Skeletal muscle tissue (tissue), 4 donors: Measurements from ENCODE around the gene HLA-DPB1. TPM values are rescaled to one million over a fixed set of nuclear protein-coding genes. Genes with fewer than 3 reads are reported as not detected.
"Not testable (repeated sequence)": the region's sequence is repeated elsewhere in the genome, so short reads cannot be mapped to it uniquely, and the experiment has no call there.

Source experiments
- H3K27ac ChIP-seq: one replicate; pipeline ENCODE4 v1.7.0; 2013; ENCODE audit warnings: mild to moderate bottlenecking, low read depth, low read length, inconsistent platforms
- H3K27me3 ChIP-seq, 3 donors: one replicate each; pipeline ENCODE4 v1.7.0; 2013; ENCODE audit warnings: low read length in 3 of 3; ENCODE audit not compliant: control insufficient read depth in 3 of 3, insufficient read depth in 3 of 3
- H3K36me3 ChIP-seq, 3 donors: one replicate each; pipeline ENCODE4 v1.7.0; 2013; ENCODE audit warnings: low read length in 3 of 3; ENCODE audit not compliant: control insufficient read depth in 3 of 3, insufficient read depth in 3 of 3
- H3K4me1 ChIP-seq, 3 donors: one replicate each; pipeline ENCODE4 v1.7.0; 2013; ENCODE audit warnings: low read length in 3 of 3, mild to moderate bottlenecking in 3 of 3; ENCODE audit not compliant: control insufficient read depth in 3 of 3, insufficient read depth in 3 of 3
- H3K4me3 ChIP-seq, 3 donors: one replicate each; pipeline ENCODE4 v1.7.0; 2013; ENCODE audit warnings: low read length in 3 of 3
- H3K9ac ChIP-seq, 3 donors: one replicate each; pipeline ENCODE4 v1.7.0; 2013; ENCODE audit warnings: low read length in 3 of 3, mild to moderate bottlenecking in 3 of 3, moderate library complexity in 2 of 3, low read depth in 1 of 3
- H3K9me3 ChIP-seq, 3 donors: one replicate each; pipeline ENCODE4 v1.7.0; 2013; ENCODE audit warnings: low read length in 3 of 3; ENCODE audit not compliant: control insufficient read depth in 3 of 3
- total RNA-seq: library from RNA; depleted of rRNA; stranded (reverse); fragments of >200 nt; gene quantifications from one replicate; pipeline ENCODE4 v1.2.3, GENCODE V29; 2014
- donor health status: Osteomylitis.

Gene HLA-DPB1
- total RNA-seq, 1 donor from 2014 or later, result 9.9 TPM

DNA sequence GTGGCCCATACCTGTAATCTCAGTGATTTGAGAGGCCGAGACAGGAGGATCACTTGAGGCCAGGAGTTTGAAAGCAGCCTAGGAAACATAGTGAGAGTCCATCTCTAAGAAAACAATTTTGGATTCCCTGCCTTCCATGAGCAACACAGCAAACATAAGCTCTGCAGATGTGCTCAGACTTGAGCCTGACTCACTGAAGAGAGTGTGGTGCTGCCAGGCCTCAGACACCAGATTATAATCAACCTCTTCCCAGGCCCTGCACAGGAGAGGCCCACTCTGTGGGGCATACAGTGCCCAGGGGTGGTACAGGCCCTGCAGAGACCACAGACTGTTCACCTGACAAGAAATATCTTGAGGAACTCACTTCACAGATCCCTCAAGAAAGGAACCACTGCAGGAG, 19.9 kb downstream of the HLA-DPB1 start:
- Histone ChIP-seq H3K36me3 (no peaks in the 10 kb centered on the region), H3K9me3 (no peaks in the 10 kb centered on the region), H3K27ac (no peak overlapping the region), H3K27me3 (peaks cover 0 to 8% (median 5%) of the 10 kb centered on the region in 3 donors), H3K4me1 (no peaks in the 10 kb centered on the region), H3K4me3 (no peak overlapping the region), H3K9ac (no peak overlapping the region)

DNA sequence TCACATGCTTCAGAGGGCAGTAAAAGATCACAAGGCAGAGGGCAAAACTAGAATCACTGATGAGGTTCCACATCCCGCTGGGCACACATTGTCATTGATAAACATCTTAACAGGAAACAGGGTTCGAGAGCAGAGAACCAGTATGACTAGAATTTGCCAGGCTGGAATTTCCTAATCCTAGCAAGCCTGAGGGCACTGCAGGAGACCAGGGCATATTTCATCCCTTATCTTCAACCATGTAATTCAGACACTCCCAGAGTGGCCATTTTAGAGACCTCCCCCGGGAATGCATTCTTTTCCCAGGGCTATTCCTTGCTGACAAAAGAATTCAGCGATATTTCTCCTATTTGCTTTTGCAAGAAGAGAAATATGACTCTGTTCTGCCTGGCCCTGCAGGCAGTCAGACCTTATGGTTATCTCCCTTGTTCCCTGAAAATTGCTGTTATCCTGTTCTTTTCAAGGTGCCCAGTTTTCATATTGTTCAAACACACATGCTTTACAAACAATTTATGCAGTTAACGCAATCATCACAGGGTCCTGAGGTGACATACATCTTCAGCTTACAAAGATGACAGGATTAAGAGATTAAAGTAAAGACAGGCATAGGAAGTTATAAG, 25.4 kb downstream of the HLA-DPB1 start:
- not testable (repeated sequence) for H3K9me3 ChIP-seq, H3K27ac ChIP-seq

DNA sequence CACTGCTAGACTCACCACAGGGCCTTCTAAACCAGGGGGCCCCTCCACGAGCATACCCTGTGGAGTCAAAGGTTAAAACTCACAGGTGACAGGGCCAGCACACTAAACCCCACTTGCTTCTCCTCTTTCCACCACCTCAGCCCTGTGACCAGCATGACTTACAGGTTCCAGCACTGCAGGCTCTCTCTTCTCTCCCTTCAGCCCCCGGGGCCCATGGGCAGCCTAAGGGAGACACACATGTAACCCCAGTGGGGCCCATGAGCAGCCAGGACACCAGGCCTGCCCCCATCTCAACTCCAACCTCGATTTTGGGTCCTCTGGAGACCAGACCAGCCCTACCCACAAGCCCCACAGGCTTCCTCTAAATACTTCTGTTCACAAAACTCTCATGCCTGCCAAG, 28.0 kb downstream of the HLA-DPB1 start:
- Histone ChIP-seq H3K36me3 (no peaks in the 10 kb centered on the region), H3K4me3 (no peak overlapping the region), H3K27me3 (peaks cover 12 to 22% (median 16%) of the 10 kb centered on the region in 3 donors), H3K9me3 (no peaks in the 10 kb centered on the region), H3K4me1 (no peaks in the 10 kb centered on the region), H3K27ac (no peak overlapping the region), H3K9ac (no peak overlapping the region)

More for the DNA sequence above, 25.4 kb downstream of the HLA-DPB1 start:
- H3K27me3 ChIP-seq, result peaks cover 8 to 13% (median 13%) of the 10 kb centered on the region in 3 donors
- not testable (repeated sequence) for H3K4me1 ChIP-seq, H3K4me3 ChIP-seq, H3K9ac ChIP-seq, H3K36me3 ChIP-seq

DNA sequence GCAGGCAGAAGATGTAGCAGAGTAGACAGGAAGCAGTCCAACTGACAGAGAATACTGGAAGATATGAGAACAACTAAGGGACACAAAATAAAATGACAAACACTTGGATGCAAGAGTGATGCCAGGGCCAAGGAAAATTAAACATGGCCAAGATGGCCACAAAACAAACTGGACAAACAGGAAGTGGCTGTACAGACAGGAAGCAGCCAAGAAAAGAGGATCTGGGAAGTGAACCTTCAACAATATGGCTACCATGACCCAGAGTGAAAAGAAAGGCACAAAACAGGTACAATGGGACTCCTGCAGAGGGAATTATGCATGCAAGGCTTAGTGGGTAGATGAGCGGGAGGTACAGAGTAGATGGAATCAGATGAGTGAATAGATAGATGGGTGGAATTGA, 29.1 kb downstream of the HLA-DPB1 start:
- Histone ChIP-seq H3K9ac (no peak overlapping the region), H3K9me3 (no peaks in the 10 kb centered on the region), H3K27ac (no peak overlapping the region), H3K27me3 (peaks cover 16 to 22% (median 17%) of the 10 kb centered on the region in 3 donors), H3K4me3 (no peak overlapping the region), H3K4me1 (no peaks in the 10 kb centered on the region), H3K36me3 (no peaks in the 10 kb centered on the region)

DNA sequence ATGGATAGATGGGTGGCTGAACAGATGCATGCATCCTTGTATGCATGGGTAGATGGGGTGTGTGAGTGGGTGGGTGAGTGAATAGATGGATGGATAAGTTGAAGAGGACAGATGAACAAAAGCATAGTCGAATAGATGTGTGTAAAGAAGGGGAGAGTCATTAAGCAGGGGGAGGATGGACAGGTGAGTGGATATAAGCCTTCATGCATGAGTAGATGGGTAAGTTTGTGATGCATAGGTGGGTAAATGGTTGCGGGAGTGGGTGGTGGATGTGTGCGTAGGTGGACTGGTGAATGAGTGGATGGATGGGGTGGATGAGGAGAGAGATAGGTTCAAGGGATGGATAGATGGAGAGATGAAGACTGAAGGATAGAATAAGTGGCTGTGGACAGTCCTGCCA, 29.6 kb downstream of the HLA-DPB1 start:
- Histone ChIP-seq H3K27ac (no peak overlapping the region), H3K36me3 (no peaks in the 10 kb centered on the region), H3K27me3 (peaks cover 17 to 22% (median 19%) of the 10 kb centered on the region in 3 donors), H3K4me3 (no peak overlapping the region), H3K9ac (no peak overlapping the region), H3K9me3 (no peaks in the 10 kb centered on the region), H3K4me1 (no peaks in the 10 kb centered on the region)

DNA sequence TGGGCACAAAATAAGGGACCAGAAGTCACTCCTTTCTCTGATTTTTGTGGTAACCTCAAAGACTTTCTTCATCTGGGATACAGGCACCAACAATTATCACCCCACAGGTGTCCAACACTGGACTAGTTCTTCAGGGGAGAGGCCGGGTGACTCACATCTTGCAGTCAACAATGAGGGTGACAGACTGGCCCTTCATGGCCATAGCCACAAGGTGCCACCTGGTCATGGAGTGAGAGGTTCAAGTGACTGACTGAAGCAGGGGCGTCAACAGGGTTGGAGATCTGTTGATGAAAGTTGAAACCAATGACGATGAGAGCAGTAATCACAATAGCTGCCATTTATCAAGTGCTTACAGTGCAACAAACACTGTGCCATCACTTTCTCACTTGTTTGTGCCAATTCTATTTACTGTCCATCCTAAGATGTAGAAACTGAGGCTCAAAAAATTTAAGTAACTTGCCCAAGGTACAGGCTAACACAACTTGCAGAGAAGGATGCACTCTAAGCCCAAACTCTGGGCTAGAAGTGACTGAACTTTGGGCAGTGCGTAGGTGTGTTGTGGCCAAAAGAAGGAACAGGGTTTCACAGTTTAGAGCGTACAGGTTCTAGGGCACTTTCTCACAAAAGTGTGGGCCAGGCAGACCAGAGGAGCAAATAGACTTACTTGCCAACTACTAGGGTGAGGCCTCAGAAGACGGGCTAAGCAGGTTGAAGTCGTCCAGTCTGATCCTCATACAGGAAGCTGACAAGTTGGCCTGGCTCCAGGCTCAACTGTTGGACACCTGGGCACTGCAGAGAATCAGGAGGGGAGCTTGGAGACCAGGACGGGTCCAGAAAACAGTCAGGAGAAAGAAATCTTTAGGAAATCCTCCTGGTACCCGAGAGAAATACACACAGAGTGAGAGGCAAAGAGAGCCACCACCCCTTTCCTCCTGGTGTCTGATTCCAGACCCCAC, 30.4 kb downstream of the HLA-DPB1 start:
- Histone ChIP-seq H3K27ac (no peak overlapping the region), H3K9me3 (no peaks in the 10 kb centered on the region), H3K4me1 (no peaks in the 10 kb centered on the region), H3K4me3 (no peak overlapping the region), H3K9ac (no peak overlapping the region), H3K27me3 (peaks cover 17 to 22% (median 19%) of the 10 kb centered on the region in 3 donors), H3K36me3 (no peaks in the 10 kb centered on the region)

DNA sequence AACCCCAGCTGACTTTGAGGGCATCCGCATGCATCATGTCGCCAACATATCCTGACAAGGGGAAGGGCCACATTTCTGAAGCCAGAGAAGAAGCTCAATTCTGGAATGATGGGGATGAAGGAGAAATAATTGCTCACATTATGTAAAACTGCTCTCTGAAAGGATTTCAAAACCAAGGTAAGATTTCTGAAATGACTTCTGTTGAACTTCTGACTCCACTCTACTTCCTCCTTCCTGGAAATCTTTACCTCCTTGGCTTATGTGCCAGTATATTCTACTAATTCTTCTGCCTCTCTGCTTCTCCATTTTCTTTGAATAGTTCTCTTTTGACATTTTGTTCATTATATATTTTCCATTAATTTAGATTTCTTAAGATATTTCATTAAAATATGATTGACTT, 31.9 kb downstream of the HLA-DPB1 start:
- Histone ChIP-seq H3K27me3 (peaks cover 17 to 24% (median 21%) of the 10 kb centered on the region in 3 donors), H3K9me3 (no peaks in the 10 kb centered on the region), H3K9ac (no peak overlapping the region), H3K4me3 (no peak overlapping the region), H3K4me1 (no peaks in the 10 kb centered on the region), H3K36me3 (no peaks in the 10 kb centered on the region), H3K27ac (no peak overlapping the region)

DNA sequence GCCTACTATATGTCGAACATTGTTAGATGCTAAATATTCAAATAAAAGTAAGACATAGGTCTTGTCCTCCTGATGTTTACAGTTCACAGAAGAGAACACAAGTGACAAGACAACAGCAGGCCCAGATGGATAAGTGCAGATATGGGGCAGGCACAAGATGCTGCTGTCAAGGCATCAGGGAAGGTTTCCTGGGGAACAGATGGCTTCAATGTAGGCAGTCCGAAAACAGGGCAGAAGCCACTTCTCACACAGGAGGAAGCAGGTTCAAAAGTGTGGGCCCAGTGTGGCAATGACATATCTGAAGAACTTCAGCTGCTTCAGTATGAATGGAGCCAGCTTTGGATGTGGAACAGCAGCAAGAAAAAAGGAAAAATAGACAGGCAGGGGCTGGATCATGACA, 32.5 kb downstream of the HLA-DPB1 start:
- Histone ChIP-seq H3K27me3 (peaks cover 17 to 30% (median 27%) of the 10 kb centered on the region in 3 donors), H3K9me3 (no peaks in the 10 kb centered on the region), H3K4me1 (no peaks in the 10 kb centered on the region), H3K4me3 (no peak overlapping the region), H3K27ac (no peak overlapping the region), H3K36me3 (no peaks in the 10 kb centered on the region), H3K9ac (no peak overlapping the region)

DNA sequence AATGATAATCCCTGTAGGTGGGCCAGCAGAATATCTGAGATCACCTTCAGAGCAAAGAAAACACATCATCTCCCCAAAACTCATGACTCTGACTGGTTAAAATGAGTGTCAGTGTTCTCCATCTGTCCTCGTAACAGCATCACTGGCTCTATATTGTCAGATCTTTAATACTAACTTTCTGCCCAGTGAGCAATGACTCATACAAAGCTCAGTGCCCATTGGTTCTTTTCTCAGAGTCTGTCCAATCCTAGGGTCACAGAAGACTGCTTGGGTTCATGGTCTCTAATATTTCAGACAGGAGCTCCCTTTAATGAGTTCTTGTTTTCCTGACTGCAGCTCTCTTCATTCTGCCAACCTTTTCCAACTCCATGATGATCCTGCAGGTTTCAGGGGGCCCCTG, 36.4 kb downstream of the HLA-DPB1 start:
- no peaks in the 10 kb centered on the region for H3K36me3 ChIP-seq
- H3K27me3 ChIP-seq, result peaks cover 34 to 45% (median 44%) of the 10 kb centered on the region in 3 donors
- no peak overlapping the region for H3K9ac ChIP-seq
- H3K9me3 ChIP-seq, result no peaks in the 10 kb centered on the region
- no peak overlapping the region for H3K27ac ChIP-seq
- no peak overlapping the region for H3K4me3 ChIP-seq
- no peaks in the 10 kb centered on the region for H3K4me1 ChIP-seq

DNA sequence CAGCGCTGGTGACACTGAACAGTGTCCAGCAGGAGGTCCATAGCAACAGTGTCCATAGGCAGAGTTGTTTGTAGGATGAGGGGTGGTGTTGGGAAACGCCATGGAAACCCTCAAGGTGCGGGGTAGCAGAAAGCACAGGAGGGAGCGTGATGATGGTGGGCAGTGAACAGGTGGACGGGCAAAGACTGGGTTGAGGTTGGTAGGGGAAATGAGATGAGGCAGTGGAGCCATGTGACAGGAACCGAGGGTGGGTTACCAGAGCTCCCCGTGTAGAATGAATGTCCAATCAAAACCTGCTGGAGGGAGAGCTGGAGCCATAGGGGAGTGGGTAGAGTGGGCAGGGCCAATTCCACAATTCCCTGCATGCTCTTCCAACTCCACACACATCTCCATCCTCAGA, 38.0 kb downstream of the HLA-DPB1 start:
- Histone ChIP-seq H3K9me3 (no peaks in the 10 kb centered on the region), H3K4me3 (no peak overlapping the region), H3K36me3 (no peaks in the 10 kb centered on the region), H3K27ac (no peak overlapping the region), H3K27me3 (peaks cover 41 to 50% (median 46%) of the 10 kb centered on the region in 3 donors), H3K4me1 (no peaks in the 10 kb centered on the region), H3K9ac (no peak overlapping the region)
